ENCODE data around the gene ADARB1.

The ADARB1 gene

DNA sequence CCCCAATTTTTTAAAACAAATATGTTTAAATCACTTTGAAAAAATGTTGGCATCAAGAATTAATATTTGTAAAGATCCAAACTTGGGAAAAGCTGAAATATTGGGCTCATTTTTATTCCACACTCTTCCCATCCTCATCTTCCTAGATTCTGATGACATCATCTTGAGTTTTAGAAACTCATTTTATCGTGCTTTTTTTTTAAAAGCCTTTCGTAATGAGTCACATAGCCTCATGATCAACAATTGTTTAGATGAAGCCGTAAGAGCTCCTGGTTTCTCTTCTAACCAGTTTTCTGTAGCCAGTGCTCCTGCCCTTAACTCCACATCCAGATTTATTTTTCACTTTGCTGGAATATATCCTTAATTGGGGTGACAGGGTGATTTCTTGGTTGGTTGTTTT lies 134.7 kb downstream of the ADARB1 start:
- no peak overlapping the region for H3K4me3 ChIP-seq (ENCODE audit: severe bottlenecking)
- H3K4me1 ChIP-seq (ENCODE audit: insufficient read depth, poor library complexity, severe bottlenecking), result no peaks in the 10 kb centered on the region
- TF ChIP-seq, protein P1, sequence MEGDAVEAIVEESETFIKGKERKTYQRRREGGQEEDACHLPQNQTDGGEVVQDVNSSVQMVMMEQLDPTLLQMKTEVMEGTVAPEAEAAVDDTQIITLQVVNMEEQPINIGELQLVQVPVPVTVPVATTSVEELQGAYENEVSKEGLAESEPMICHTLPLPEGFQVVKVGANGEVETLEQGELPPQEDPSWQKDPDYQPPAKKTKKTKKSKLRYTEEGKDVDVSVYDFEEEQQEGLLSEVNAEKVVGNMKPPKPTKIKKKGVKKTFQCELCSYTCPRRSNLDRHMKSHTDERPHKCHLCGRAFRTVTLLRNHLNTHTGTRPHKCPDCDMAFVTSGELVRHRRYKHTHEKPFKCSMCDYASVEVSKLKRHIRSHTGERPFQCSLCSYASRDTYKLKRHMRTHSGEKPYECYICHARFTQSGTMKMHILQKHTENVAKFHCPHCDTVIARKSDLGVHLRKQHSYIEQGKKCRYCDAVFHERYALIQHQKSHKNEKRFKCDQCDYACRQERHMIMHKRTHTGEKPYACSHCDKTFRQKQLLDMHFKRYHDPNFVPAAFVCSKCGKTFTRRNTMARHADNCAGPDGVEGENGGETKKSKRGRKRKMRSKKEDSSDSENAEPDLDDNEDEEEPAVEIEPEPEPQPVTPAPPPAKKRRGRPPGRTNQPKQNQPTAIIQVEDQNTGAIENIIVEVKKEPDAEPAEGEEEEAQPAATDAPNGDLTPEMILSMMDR (IDR thresholded peaks at IDR 0.05; ENCODE audit: poor library complexity, severe bottlenecking), result no peak
- ATAC-seq (ENCODE audit: low read depth) (no peak), DNase-seq (ENCODE audit: low spot score) (no peak)
- 0 out of 2 replicates have a peak, but pooled peaks cover 11% of the 10 kb centered on the region for H3K36me3 ChIP-seq (ENCODE audit: low read depth)
- H3K9me3 ChIP-seq (ENCODE audit: severe bottlenecking), result no peaks in the 10 kb centered on the region
- no peak overlapping the region for H3K27ac ChIP-seq (ENCODE audit: poor library complexity, severe bottlenecking)
- H3K27me3 ChIP-seq (ENCODE audit: insufficient read depth, poor library complexity, severe bottlenecking), result no peaks in the 10 kb centered on the region

DNA sequence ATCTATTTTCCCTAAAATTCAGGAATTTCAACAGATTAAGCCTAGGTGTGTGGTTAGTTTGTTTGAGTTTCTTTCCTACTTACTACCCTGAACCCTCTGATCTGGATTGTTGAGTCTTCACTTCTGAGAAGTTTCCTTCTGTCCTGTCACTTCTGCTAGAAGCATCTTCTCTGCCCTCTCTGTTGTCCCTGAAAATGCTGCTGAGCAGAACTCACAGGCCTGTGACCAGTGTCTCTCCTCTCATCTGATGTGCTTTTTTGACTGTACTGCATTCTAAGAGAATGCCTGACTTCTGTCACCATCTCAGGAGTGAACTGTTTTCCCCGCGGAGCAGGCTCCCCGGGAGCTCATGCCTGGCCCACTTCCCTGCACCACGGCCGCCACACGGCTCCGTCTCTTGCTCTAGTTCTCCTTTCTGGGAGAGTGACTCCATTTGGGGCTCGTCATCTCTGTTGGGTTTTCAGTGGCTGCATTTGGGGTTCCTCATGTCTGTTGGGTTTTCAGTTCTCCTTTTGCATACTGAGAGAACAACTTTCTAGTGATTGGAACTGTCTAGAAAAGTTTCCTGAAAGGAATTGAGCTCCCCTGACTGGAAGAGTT lies 135.4 kb downstream of the ADARB1 start:
- no peaks in the 10 kb centered on the region for H3K9me3 ChIP-seq (ENCODE audit: severe bottlenecking)
- no peak overlapping the region for H3K27ac ChIP-seq (ENCODE audit: poor library complexity, severe bottlenecking)
- no peaks in the 10 kb centered on the region for H3K27me3 ChIP-seq (ENCODE audit: insufficient read depth, poor library complexity, severe bottlenecking)
- TF ChIP-seq, protein P1 (IDR thresholded peaks at IDR 0.05; ENCODE audit: poor library complexity, severe bottlenecking), result no peak
- H3K36me3 ChIP-seq (ENCODE audit: low read depth), result 0 out of 2 replicates have a peak, but pooled peaks cover 9% of the 10 kb centered on the region
- no peaks in the 10 kb centered on the region for H3K4me1 ChIP-seq (ENCODE audit: insufficient read depth, poor library complexity, severe bottlenecking)
- no peak overlapping the region for H3K4me3 ChIP-seq (ENCODE audit: severe bottlenecking)
- DNase-seq (ENCODE audit: low spot score) (no peak), ATAC-seq (ENCODE audit: low read depth) (no peak)

DNA sequence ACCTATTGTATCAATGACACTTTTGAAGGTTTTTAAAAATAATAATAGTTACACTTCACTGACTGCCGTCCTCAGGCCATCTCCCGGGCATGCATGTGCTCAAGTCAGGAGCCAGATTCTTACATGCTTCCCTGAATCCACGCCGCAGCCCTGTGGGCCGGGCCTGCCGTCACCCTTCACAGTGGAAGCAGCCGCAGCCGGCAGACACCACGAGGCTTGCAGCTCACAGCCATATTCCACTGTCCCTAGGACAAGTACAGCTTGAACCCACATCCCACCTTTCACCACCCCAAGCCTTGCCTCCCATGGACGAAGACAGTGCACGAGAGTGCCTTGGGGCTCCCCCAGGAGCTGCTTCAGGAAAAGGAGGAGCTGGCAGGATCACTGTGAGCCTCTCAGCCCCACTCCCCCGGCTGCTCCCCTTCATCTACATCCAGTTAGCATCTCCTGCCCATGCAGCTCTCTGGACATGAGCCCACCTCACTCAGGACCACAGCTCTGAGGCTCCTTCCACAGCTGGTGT lies 136.1 kb downstream of the ADARB1 start:
- H3K27me3 ChIP-seq (ENCODE audit: insufficient read depth, poor library complexity, severe bottlenecking), result no peaks in the 10 kb centered on the region
- TF ChIP-seq, protein P1 (IDR thresholded peaks at IDR 0.05; ENCODE audit: poor library complexity, severe bottlenecking), result no peak
- H3K27ac ChIP-seq (ENCODE audit: poor library complexity, severe bottlenecking), result no peak overlapping the region
- DNase-seq (ENCODE audit: low spot score) (no peak), ATAC-seq (ENCODE audit: low read depth) (no peak)
- H3K4me1 ChIP-seq (ENCODE audit: insufficient read depth, poor library complexity, severe bottlenecking), result no peaks in the 10 kb centered on the region
- no peak overlapping the region for H3K4me3 ChIP-seq (ENCODE audit: severe bottlenecking)
- no peaks in the 10 kb centered on the region for H3K9me3 ChIP-seq (ENCODE audit: severe bottlenecking)
- 0 out of 2 replicates have a peak, but pooled peaks cover 9% of the 10 kb centered on the region for H3K36me3 ChIP-seq (ENCODE audit: low read depth)

DNA sequence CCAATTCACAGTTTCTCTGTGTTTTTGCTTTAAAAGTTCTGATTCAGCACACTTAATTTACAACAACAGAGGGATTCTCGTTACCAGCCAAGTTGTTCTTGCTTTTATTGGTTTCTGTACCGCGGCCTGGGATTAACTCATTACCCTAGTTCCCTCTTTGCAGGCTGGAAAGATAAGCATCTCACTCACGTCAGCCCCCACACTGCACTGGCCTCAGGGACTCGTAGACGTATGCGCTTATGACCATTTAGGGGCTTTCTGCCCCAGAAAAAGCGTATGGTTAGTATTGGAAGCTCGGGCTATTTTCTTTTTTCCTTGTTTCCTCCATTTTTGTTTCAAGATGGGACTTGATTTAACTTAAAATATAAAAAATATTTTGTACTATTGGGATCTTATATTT lies 137.3 kb downstream of the ADARB1 start:
- no peak for ATAC-seq (ENCODE audit: low read depth)
- no peak for DNase-seq (ENCODE audit: low spot score)
- no peaks in the 10 kb centered on the region for H3K27me3 ChIP-seq (ENCODE audit: insufficient read depth, poor library complexity, severe bottlenecking)
- no peak overlapping the region for H3K4me3 ChIP-seq (ENCODE audit: severe bottlenecking)
- H3K27ac ChIP-seq (ENCODE audit: poor library complexity, severe bottlenecking), result no peak overlapping the region
- H3K36me3 ChIP-seq (ENCODE audit: low read depth), result peaks cover 9% of the 10 kb centered on the region; the same call in 1 of the 2 replicates
- H3K4me1 ChIP-seq (ENCODE audit: insufficient read depth, poor library complexity, severe bottlenecking), result no peaks in the 10 kb centered on the region
- no peaks in the 10 kb centered on the region for H3K9me3 ChIP-seq (ENCODE audit: severe bottlenecking)
- TF ChIP-seq, protein P1 (IDR thresholded peaks at IDR 0.05; ENCODE audit: poor library complexity, severe bottlenecking), result no peak

DNA sequence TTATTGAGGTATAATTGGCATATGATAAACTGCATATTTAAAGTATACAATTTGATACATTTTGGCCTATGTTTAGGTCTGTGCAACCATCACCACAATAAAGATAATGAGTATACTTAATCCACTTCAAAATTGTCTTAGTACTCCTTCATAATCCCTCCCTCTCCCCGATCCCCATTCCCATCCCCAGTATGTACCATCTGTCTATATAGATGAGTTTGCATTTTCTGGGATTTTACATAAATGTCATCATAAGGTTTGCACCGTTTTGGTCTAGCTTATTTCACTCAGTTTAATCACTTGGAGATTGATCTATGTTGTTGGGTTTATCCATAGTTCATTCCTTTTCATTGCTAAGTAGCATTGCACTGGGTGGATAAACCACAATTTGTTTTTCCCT lies 139.0 kb downstream of the ADARB1 start:
- no peaks in the 10 kb centered on the region for H3K27me3 ChIP-seq (ENCODE audit: insufficient read depth, poor library complexity, severe bottlenecking)
- no peaks in the 10 kb centered on the region for H3K9me3 ChIP-seq (ENCODE audit: severe bottlenecking)
- TF ChIP-seq, protein P1 (IDR thresholded peaks at IDR 0.05; ENCODE audit: poor library complexity, severe bottlenecking), result no peak
- H3K36me3 ChIP-seq (ENCODE audit: low read depth), result peaks cover 11% of the 10 kb centered on the region; the same call in 1 of the 2 replicates
- H3K27ac ChIP-seq (ENCODE audit: poor library complexity, severe bottlenecking), result no peak overlapping the region
- no peak for DNase-seq (ENCODE audit: low spot score)
- no peak for ATAC-seq (ENCODE audit: low read depth)
- H3K4me3 ChIP-seq (ENCODE audit: severe bottlenecking), result no peak overlapping the region
- no peaks in the 10 kb centered on the region for H3K4me1 ChIP-seq (ENCODE audit: insufficient read depth, poor library complexity, severe bottlenecking)

Data from RWPE2 (cell line).